GM21737 (cell line): ENCODE data around the gene PPP3R1.

ENCODE experiments used
- ATAC-seq: cut with Tn5 transposase; IDR thresholded peaks from one replicate; pipeline ENCODE4 v1.9.1; 2021; ENCODE audit warnings: mild to moderate bottlenecking, moderate library complexity; ENCODE audit not compliant: unreplicated experiment

PPP3R1 gene

DNA sequence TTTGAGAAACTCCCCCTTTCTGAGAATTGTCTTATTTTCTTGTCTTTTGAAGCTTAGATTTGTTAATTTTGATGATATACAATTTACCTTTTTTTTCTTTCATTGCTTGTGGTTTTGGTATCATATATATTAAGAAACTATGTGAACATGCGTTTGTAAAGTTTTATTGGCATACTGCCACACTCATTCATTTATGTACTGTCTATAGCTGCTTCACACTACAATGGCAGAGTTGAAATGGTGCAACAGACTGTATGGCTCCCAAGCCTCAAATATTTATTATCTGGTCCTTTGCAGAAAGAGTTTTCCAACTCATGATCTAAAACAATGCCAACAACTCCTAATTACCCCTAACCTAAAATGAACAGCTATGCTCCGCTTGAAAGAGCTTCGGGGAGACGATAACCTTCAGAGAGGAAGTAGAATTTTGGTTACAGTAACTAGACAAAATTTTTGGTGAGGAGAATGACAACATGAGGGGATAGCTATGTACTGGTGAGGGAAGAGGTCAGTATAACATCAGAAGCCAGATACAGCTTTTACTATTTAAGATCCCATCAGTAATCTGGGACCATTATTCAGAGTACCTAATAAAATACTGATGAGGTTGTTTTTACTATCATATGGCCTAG, 16.1 kb downstream of the PPP3R1 start:
- ATAC-seq: no peak

DNA sequence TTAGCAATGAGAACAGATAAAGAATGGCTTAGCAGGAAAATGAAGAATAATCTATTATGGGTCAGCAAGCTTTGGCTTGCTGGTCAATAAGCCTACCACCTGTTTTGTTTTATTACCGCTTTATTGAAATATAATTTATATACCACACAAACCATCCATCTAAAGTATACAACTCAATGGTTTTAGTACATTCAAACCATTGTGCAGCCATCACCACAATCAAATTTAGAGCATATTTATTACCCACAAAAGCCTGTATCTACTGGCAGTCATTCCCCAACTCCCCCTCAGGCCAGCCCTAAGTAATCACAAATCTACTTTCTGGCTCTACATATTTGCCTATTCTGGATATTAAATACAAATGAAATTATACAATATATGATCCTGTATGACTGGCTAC, 17.2 kb downstream of the PPP3R1 start:
- no peak for ATAC-seq

DNA sequence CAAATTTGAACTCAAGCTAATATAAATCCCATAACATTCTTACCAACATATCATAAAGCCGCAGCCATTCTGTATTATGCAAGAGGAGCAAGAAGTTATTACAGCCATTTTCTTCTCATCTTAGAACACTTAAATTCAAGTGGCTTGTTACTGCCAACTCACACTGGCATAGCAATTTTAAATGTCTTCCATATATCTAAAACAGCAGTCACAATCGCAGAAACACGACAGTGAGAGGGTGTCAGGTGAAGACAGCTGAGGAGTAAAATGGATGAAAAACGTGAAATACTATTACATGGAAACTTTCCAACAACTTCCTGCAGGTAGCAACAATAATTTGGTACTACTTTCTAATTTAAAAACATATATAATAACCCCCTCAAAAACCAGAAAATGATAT, 17.9 kb downstream of the PPP3R1 start:
- ATAC-seq: no peak

DNA sequence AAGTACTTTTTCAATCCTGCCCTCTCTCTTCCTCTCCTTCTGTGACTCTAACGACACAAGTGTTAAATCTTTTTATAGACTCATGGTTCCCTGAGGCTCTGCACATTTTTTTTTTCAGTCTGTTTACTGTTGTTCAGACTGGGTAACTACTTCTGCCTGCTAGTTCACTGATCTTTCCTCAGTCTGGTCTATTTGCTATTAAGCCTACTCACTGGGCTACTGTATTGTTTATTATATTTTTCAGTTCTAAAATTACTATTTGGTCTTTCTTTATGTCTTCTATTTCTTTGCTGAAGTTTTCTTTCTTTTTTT, 21.3 kb downstream of the PPP3R1 start:
- ATAC-seq: no peak

DNA sequence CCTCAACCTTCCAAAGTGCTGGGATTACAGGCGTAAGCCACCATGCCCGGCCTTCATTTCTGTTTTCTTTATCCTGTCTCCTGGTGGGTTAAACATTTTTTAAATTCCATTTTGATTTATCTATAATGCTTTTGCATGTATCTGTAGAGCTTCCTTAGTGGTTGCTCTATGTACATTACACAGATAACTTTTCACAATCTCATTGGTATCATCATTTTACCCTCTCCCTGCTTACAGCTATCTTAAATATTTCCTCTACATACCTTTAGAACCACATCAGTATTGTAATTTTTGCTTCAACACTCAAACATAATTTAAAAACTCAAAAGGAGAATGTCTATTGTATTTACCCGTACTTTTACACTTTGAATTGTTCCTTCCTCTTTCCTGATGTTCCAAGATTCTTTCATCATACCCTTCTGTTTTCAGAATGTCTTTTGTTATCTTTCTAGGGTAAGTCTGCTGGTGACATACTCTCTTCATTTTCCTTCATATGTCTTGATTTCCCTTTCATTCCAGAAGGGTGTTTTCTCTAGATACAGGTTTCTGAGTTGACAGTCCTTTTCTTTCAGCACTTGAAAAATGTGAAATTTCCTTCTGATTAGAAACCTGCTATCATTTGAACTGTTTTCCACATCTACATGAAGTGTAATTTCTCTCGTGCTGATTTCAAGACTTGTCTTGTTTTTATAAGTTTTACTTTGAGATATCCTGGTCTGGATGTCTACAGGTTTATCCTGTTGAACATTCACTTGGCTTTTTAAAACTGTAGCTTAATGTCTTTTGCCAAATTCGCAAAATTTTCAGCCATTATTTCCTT, 21.9 kb downstream of the PPP3R1 start:
- no peak for ATAC-seq

DNA sequence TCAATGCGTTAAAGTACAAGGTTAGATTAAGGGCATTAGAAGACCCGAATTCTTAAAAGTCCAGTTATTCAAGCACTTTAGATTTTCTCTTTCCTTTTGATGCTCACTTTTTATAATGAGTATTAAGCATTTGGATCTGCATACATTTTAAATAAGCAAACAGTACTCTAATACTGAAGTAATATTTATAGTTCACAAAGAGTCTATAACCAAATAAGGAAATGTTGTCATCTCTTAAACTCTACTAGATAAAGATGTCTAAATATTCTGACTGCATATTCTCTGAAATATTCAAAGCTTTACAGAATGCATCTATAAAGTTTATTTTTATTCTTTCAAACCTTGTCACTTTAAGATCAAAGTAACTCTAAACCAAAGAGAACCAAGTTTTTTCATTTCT, 25.5 kb downstream of the PPP3R1 start:
- no peak for ATAC-seq

DNA sequence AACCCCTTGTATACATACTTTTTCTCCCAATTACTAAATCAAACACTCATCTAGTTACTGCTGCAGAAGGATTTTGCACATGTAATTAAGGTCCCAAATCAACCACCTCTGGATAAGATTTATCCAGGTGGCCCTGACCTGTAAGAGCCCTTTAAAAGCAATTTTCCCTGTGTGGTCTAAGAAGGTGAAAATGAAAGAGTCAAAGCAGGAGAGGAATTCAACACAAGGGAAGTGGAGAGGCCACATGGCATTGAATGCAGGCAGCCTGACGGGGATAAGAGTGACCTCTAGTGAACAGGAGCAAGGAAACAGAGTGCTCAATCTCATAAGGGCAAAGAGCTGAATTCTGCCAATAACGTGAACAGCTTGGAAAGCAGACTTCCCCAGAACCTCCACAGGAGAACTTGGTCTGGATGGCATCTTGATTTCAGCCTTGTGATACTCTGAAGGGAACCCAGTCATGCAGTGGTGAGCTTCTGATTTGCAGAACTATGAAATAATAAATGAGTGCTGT, 27.2 kb downstream of the PPP3R1 start:
- peak; percentile 58 for ATAC-seq

DNA sequence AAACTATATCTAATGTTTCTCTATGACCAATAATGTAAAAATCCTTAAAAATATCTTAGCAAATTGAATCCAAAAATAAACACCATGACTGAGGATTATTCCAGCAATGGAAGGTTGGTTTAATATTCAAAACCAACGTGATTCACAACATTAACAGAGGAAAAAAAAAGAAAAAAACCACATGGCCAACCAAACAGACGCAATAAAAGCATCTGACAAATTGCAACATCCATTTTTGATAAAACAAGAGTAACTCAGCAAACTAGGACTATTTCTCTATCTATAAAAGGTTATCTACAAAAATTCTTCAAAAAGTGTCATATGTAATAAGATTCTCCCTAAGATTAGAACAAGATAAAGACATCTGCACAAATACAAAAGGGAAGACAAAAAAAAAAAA, 28.9 kb downstream of the PPP3R1 start:
- no peak for ATAC-seq

DNA sequence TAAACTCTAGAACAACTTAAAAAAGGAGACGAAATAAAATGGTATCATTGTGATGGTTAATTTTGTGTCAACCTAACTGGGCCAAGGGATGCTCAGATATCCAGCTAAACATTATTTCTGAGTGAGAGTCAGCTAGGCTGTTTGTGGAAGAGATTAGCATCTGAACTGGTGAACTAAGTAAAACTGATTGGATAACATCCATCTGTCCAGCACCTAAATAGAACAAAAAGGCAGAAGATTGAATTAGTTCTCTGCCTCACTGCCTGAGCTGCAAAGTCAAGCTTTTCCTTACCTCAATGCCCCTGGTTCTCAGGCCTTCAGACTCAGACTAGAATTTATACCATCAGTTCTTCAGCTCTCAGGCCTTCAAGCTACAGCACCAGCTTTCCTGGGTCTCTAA, 30.0 kb downstream of the PPP3R1 start:
- no peak for ATAC-seq

DNA sequence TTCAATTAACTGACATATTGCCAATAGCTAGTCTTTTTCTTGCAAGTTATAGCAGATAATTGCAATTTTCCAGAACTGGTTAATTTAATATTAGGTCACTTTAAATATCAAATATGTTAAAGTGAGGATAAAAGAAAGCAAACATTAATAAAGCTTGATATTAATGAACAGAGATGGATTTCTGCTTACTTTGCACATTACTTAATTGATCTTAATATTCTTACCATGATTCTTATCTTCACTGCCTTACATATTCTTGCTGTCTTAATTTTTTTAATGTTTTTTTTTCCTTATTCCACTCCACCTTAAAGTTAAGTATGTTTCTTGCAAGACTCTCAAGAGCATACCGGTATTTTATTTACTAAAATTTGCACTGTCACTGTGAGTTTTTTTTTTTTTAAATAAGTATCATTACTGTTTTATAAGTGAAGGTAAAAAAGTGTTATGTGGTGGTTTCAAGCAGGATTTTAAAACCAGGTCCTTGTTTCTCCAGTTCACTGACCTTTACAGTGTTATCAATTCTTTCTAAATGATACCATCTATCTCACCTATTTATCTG, 33.9 kb downstream of the PPP3R1 start:
- no peak for ATAC-seq

DNA sequence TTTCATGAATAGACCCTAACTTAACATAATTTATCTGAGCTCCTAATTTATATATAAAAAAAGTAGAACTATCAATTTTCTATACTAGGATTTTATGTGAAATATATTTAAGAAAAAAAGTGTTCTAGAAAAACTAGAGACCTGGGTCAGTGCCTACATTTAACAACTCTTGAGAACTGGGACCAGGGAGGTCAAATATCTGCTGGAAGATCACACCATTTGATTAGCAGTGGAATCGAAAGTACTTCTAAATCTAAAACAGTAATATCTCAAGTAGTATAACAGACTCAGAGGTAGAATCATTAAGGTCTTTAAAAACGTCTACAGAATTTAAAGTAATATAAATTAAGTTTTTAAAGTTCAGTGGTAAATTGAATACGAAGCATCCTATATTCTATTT, 34.6 kb downstream of the PPP3R1 start:
- no peak for ATAC-seq

DNA sequence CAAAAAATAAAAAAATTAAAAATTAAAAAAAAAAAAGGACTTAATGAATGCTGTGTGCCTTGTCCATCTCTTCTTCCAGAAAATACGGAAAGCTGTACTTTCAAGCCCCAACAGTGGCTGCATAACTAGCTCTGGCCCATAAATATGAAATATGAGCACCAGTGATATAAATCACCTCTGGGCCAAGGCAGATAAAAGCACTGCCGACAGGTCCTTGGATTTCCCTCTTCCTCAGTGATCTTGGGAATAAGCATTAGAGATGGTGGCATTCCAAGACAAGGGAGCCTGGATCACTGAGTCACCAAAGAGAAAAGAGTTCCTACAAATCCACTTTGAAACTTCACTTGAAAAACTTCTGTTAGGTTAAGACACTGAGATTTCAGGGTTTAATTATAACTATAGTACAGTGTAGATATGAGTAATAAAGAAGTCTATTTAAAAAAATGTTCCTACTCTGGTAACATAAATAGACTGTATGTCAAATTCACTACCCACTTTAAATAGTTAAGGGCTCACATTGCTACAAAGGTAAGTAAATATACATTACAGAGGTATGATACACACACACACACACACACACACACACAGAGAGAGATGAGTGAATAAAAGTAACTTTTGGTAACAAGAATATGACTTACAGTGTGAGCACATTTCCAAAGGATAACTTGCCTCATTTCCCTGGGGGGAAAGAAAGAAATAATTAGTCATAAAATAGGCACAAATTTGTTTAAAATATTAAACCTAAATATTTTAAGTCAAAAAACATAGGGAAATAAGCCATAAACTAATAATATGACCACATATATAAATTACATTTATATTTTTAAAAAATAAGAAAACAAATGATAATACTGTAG, 35.6 kb downstream of the PPP3R1 start:
- no peak for ATAC-seq

DNA sequence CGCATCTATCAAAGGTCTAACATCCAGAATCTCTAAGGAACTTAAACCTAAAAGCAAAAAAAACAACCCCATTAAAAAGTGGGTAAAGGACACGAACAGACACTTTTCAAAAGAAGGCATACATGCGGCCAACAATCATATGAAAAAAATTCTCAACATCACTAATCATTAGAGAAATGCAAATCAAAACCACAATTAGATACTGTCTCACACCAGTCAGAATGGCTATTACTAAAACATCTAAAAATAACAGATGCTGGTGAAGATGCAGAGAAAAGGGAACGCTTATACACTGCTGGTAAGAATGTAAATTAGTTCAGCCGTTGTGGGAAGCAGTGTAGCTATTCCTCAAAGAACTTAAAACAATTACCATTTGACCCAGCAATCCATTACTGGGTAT, 38.0 kb downstream of the PPP3R1 start:
- peak; percentile 63 for ATAC-seq

DNA sequence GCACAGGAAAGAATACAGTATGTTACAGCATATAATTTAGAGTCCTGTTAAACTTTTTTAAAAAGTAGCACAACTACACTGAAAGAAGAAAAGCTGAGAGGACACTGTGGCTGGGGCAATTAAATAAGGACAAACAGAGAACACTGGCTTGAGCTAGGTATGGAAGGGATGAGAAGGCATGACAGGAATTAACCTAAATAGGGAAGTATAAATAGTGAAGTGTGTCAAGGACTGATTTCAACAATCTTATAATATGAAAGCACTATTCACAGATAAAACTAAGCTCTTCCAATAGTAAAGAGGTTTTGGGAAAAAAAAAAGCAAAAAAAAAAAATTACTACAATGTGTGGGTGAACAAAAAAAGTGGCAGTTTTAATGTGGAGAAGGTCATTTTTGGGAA, 45.5 kb downstream of the PPP3R1 start:
- no peak for ATAC-seq

DNA sequence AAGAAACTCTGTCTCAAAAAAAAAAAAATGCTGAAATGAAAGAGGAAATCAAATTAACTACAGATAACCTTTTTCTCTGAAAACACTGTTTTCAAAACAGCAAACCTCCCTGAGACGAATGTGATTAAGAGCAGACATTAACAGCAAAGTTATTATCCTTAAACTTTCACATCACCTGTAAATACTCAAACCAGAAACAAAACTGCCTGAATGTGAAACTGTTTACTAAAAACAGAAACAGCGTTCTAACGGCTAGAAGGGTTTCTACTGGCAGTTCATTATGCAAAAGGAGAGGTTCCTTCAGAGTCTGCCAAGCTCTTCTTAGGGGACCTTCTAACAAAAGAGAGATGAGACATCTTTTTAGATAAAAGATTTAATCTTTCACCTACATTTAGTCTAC, 48.7 kb downstream of the PPP3R1 start:
- peak; percentile 87 for ATAC-seq

DNA sequence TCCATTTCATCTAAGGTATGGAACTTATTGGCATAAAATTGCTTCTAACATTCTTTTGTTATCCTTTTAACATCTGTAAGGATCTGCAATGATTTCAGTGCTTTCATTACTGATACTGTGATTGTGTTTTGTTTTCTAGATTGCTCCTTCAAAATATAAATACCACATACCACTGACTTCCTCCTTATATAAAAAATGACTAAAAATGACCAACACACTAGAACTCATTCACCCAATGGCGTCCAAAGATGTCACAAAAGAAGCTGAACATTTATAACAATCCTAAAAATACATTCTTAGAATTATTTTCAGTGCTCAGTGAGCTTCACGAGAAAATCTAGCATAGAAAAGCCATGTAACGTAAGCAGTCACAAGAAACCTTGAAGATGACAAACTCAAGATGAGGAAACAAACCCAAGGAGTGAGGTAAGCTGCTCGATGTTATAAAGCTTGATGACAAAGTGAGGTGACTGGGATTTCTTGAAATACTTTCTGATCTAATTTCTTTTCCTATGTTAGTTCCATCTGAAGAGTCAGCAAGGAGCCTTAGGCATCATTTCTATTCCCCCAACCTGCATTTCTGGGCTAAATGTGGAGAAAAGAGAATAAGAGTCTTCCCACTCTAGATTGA, 52.1 kb downstream of the PPP3R1 start:
- ATAC-seq: no peak

DNA sequence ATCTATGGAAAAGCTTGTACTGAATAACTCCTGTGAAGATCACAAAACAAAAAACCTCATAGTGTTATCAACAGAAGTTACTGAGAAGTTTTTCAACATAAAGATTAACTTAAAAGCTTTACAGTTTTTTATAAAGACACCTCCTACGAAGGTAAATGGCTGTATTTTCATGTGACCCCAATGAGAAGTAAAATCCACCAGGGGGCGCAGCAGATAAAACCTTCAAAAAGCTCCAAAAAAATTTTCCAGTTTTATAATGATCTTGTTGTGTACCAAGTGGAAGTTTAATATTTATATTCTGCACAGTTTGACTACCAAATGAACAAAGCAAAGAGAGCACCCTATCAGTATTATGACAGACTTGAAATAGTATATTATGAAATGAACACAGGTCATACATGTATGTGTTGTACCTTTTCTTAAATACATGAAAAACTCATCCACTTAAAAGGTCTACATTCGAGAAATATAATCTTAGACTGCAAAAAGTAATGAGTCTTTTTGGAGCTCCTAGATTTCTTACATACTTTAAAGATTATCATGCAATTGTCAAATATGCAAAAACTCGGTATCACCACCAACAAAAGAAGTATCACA, 56.1 kb downstream of the PPP3R1 start:
- ATAC-seq: no peak

DNA sequence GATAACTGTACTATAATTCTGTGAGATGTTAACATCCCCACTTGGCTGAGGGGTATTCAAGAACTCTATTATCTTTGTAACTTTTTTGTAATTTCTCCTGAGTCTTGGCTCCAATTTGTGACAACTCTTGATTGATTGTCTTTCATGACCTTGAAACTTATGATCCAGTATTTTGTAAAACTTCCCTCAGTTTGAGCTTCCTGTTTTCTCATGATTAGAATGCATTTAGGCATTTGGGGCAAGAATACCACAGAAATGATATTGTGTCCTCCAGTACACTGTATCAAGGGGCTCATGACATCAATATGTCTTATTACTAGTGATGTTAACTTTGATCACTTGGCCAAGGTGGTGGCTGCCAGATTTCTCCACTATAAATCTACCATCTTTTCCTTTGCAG, 57.2 kb downstream of the PPP3R1 start:
- no peak for ATAC-seq

DNA sequence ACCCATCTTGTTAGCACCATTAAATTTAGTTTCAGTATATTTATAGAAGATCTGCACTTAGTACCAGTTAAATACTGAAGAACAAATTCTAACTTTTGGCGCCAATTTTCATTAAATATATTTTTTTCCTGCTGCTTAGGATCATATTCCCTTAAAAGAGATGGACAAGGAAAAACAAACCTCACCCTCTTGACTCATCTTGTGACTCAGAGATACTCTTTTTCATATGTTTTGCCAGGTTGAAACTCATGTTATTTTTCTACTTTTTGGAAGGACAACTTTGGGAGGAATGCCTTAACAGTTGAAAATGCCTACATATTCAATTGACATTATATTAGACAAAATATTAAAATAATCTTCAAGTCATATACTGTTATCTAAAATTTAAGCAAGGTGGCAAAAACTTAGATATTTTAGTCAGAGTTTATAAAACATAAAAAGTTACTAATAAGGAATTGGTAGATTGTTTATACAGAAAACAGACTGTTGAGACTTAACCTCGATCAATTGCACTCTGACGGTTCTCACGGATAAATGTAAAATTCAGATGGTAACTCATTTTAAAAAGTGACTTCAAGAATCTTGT, 58.5 kb downstream of the PPP3R1 start:
- no peak for ATAC-seq

DNA sequence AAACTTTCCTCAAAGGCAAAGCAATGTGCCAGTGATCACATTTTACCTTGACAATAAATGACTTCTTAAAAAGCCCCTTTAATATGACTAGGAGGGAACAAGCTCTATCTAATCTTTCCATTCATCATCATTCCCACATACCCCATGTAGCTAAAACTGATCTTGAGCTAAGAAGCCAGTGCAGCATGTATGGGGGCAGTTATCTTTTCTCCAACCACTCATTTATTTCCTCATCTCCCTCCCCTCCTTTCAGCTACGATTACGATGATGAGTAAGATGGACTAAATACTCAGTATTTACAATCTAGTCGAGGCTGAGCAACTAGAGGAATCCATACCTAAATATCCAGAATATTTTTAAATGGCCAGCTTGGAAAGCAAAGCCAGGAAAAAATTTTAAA, 59.2 kb downstream of the PPP3R1 start:
- ATAC-seq: no peak
